H7 (cell line): ENCODE results near the gene AGL. TPM values are rescaled to one million over a fixed set of nuclear protein-coding genes. Genes with fewer than 3 reads are reported as not detected.
"Not testable (repeated sequence)": the region's sequence is repeated elsewhere in the genome, so short reads cannot be mapped to it uniquely, and the experiment has no call there.

Source experiments
- DNase-seq: peaks from one replicate; pipeline ENCODE4 v3.0.0; 2012
- H3K27me3 ChIP-seq: 2 replicates; pipeline ENCODE4 v1.6.0; 2011; ENCODE audit warnings: mild to moderate bottlenecking, low read length; ENCODE audit not compliant: control insufficient read depth, insufficient read depth
- H3K36me3 ChIP-seq: replicated peaks from 2 replicates; pipeline ENCODE4 v1.5.1; 2011; ENCODE audit warnings: low read length; ENCODE audit not compliant: control insufficient read depth, insufficient read depth
- H3K4me3 ChIP-seq: 2 replicates; pipeline ENCODE4 v1.5.1; 2011; ENCODE audit warnings: low read depth, mild to moderate bottlenecking, control low read depth, low read length, moderate library complexity; ENCODE audit not compliant: insufficient read depth
- total RNA-seq: library from RNA; depleted of rRNA; stranded (reverse); fragments of >200 nt; shearing (Covaris generic); gene quantifications from 2 replicates; pipeline ENCODE4 v1.2.3, GENCODE V29; 2014; rRNA removed

AGL gene
- total RNA-seq, 1 experiment from 2014 or later: 10.9 TPM

DNA sequence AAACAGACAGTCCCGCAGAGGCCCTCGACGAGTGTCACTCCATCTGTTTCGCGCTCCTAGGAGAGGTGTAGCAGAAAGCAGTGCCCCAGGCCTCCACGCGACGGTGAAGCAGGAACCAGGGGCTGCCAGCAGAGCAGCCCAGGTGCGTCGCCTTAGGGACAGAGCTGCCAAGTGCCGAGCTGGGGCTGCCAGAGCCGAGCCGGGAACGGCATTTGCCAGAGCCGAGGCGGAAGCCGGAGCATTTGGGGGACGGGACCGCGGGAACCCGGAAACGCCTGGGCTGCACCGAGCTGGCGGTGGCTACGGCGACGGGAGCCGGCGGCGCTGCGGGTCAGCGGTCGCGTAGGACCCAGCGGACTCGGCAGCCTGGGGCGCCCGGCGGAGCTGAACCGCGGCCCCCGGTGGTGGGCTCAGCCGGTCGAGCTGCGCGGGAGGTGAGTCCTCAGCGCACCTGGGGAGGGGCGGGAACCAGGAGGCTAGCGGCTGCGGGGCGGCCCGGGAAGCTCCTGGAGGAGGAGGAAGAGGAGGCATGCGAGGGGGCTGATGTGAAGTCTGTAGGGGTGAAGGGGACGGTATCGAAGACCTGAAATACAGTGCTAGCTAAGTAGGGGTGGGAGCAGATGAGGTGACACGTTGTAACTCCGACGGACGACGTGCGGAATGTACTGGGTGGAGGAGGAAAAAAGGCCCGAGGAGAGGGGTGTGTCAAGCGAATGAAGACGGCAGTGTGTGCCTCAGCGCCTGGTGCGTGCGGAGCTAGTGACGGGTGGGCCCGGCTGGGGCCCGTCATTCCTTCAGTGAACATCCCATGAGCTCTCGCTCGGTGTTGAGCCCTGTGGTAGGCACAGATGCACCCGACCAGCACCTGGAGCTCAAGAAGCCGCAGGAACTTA lies 119.8 kb downstream of the AGL start, which contains the start of gene SLC35A3:
Gene SLC35A3, plus strand, starts transcription at position 268 of the 893 bp plus-strand sequence. CDS start 23,559 bp downstream, outside the sequence.
- Histone ChIP-seq H3K4me3 (peak within 1 kb of the TSS; percentile 56), H3K27me3 (no peaks in the 10 kb centered on the region), H3K36me3 (no peaks in the 10 kb centered on the region)
- peak; percentile 89 for DNase-seq

DNA sequence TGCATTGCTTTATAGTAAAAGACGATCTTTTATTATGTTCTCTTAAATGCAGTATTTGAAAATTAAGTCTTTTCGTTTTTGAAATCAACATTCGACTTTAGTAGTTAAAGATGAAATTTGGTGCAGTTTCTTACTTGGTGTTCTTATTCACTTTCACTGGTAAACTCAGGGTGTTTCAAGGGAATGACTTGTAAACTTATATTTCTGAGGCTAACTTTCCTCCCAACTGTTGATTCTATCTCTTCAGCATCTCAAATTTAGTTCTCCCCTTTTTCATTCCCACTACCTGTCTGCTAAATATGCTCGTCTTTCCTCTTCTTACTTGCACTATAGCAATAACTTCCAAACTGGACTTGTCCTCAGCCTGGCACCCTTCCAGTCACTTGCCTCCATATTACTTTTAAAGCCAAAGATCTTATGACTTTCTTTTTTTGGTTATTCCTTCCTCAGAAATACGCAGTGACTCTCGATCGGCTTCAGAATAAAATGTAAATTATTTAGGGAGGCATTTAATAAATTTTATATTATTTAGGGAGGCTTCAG lies 120.6 kb downstream of the AGL start:
- no peak for DNase-seq

GRCh38 chr1:99972066-99972465 lies 121.9 kb downstream of the AGL start:
- not testable (repeated sequence) for H3K4me3 ChIP-seq, DNase-seq, H3K27me3 ChIP-seq, H3K36me3 ChIP-seq

More for the DNA sequence above, 120.6 kb downstream of the AGL start:
- H3K27me3 ChIP-seq: no peaks in the 10 kb centered on the region
- H3K4me3 ChIP-seq: peak overlapping the region; percentile 56
- H3K36me3 ChIP-seq: no peaks in the 10 kb centered on the region; the same call in 1 of the 2 replicates

Other genes with a start within 250 kb of the AGL start
- not detected in 2 replicates for gene PALMD, start 204.2 kb upstream of the AGL start, total RNA-seq
- 9.1 and 10.3 TPM in 2 replicates for gene FRRS1, start 83.7 kb upstream of the AGL start, total RNA-seq
- gene SLC35A3, start 119.6 kb downstream of the AGL start, total RNA-seq: 18.3 and 22.3 TPM in 2 replicates